Activated naive CD4-positive, alpha-beta T cell treated with anti-CD3 and anti-CD28 coated beads for 36 hours (primary cell): Measurements from ENCODE around the gene DDX24. TPM values are rescaled to one million over a fixed set of nuclear protein-coding genes. Genes with fewer than 3 reads are reported as not detected.
A peak's percentile ranks its signal among the peaks of the same experiment; 100 is the strongest.

Experiments
- CTCF ChIA-PET: fragments of 350-600 bp; sonication (Branson Sonifier 250); formaldehyde crosslinking; loops from one replicate; lab custom pipeline; 2021; ENCODE audit warnings: antibody characterized with exemption; lab: Charles Lee
- DNase-seq: peaks from one replicate; pipeline ENCODE4 v3.0.0-alpha.2; 2020
- H3K27ac Mint-ChIP-seq: one replicate; pipeline ENCODE4 v1.8.0; 2021; ENCODE audit warnings: mild to moderate bottlenecking, mixed read lengths
- H3K27me3 Mint-ChIP-seq: one replicate; pipeline ENCODE4 v1.8.0; 2021; ENCODE audit warnings: low read depth, mixed read lengths
- H3K36me3 Mint-ChIP-seq: one replicate; pipeline ENCODE4 v1.8.0; 2021; ENCODE audit warnings: low read depth, mixed read lengths
- H3K4me1 Mint-ChIP-seq: one replicate; pipeline ENCODE4 v1.8.0; 2021; ENCODE audit warnings: low read depth, mixed read lengths
- H3K4me3 Mint-ChIP-seq: one replicate; pipeline ENCODE4 v1.8.0; 2021; ENCODE audit warnings: mild to moderate bottlenecking, moderate library complexity, mixed read lengths
- H3K9me3 Mint-ChIP-seq: one replicate; pipeline ENCODE4 v1.8.0; 2021; ENCODE audit warnings: mixed read lengths
- intact Hi-C: fragments of 100-400 bp; cut with micrococcal nuclease; formaldehyde crosslinking; loops from one replicate; pipeline ENCODE4 v1.15.1; 2023
- total RNA-seq, 2 experiments: library from RNA; stranded (reverse); gene quantifications; one replicate each; pipeline ENCODE4 v1.2.3, GENCODE V29; 2021

Gene DDX24
- total RNA-seq, 2 experiments from 2014 or later: 190 to 200 TPM

DNA sequence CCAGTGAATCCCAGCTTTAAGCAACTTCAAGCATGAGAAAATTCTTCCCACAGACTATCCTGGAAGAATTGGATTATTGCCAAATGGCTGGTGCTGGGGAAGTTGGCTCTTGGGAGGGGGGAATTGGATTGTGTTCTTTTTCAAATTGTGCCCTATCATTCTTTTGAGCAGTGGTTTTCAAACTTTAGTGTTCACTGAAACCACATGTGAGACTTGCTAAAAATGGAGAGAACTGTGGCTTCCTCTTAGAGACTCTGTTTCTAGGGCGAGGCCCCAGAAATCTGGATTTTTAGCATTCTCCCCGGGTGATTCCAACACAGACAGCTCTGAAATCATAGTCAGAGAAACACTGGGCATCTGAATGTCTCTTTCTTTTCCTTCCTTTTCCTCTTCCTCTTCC is 69.2 kb downstream of the DDX24 start:
- peaks cover 2% of the 10 kb centered on the region for H3K27me3 Mint-ChIP-seq

DNA sequence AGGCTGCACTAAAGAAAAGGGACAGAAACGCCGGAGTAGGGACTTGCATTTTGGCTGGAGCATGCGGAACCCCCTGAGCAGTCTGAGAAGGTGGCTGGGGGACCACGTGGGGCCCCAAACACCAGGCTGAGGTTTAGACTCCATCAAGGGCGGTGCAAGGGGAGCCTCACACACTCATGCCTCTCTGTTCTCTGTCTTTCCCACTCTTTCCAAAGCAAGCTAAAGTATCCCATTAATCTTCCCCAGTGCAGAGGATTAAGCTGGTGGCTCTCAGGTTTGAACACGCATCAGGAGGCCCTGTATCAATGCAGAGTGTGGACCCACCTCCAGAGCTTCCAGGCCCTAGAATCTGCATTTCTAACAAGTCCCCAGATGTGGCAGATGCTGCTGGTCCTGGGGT is 70.4 kb downstream of the DDX24 start:
- no peaks in the 10 kb centered on the region for H3K36me3 Mint-ChIP-seq
- DNase-seq: no peak
- CTCF ChIA-PET: interaction anchor here (0.6 to 5.8 kb wide), 4 partner anchors 10 to 126 kb away, joined by 3 to 33 read pairs (median 8); no protein-coding TSS in a partner anchor
- peaks cover 31% of the 10 kb centered on the region for H3K4me1 Mint-ChIP-seq
- no peaks in the 10 kb centered on the region for H3K9me3 Mint-ChIP-seq
- intact Hi-C loops: no loop called here
- no peak overlapping the region for H3K4me3 Mint-ChIP-seq
- H3K27ac Mint-ChIP-seq: no peak overlapping the region
- peaks cover 2% of the 10 kb centered on the region for H3K27me3 Mint-ChIP-seq

More for the DNA sequence above, 69.2 kb downstream of the DDX24 start:
- no peak overlapping the region for H3K4me3 Mint-ChIP-seq
- H3K27ac Mint-ChIP-seq: no peak overlapping the region
- CTCF ChIA-PET: interaction anchor here (0.7 to 5.8 kb wide), 9 partner anchors 9 to 392 kb away, joined by 3 to 33 read pairs (median 5); no protein-coding TSS in a partner anchor
- no peaks in the 10 kb centered on the region for H3K36me3 Mint-ChIP-seq
- no peak for DNase-seq
- peaks cover 31% of the 10 kb centered on the region for H3K4me1 Mint-ChIP-seq
- no peaks in the 10 kb centered on the region for H3K9me3 Mint-ChIP-seq
- intact Hi-C loops: no loop called here

DNA sequence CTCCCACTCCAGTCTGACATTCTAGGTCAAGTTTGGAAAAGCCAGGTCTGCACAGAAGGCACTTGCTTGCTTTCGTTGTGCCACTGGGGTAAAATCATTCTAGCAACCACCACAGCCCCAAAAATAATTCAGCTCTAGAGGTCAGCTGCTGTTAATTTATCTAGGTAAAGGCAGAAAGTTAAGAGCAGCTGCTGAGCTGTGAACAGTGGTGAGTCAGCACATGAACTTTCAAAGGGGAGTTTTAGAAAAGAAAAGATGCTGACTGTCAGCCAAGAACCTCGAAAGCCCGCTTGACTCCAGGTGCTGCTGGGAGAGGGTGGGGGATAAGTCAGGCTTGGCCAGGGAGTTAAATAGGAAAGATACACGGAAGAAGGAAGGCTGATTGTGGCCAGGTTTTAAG is 71.2 kb downstream of the DDX24 start:
- no peak for DNase-seq
- Mint-ChIP-seq H3K27ac (peak overlapping the region; percentile 10), H3K36me3 (no peaks in the 10 kb centered on the region), H3K4me1 (peaks cover 31% of the 10 kb centered on the region), H3K9me3 (no peaks in the 10 kb centered on the region), H3K27me3 (peaks cover 2% of the 10 kb centered on the region), H3K4me3 (no peak overlapping the region)
- CTCF ChIA-PET: interaction anchor here (1.7 to 5.8 kb wide), 2 partner anchors 9 to 69 kb away, joined by 8 to 33 read pairs; no protein-coding TSS in a partner anchor
- intact Hi-C loops: loop anchor here (10.0 kb wide), 1 partner anchor 355 kb away; no protein-coding TSS in a partner anchor

DNA sequence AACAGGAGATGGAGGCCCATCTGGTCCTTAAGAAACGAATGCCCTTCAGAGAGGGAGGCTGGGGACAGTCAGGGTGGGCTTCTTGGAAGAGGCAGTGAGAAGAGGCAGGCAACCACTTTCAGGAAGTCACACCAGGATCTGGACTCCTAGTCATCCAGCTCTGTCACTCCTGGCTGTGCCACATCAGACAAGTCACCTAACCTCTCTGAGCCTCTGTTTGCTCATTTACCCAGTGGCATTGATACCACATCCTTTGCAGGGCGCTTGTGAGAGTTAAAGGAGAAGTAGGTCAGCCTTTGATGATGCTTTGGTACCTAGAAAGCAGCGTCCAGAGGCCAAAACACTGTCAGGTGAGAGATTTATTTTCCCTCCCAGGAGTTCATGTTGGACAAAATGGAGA is 72.8 kb downstream of the DDX24 start:
- no peak for DNase-seq
- H3K27ac Mint-ChIP-seq: no peak overlapping the region
- intact Hi-C loops: loop anchor here (10.0 kb wide), 1 partner anchor 353 kb away; no protein-coding TSS in a partner anchor
- H3K4me1 Mint-ChIP-seq: peaks cover 31% of the 10 kb centered on the region
- CTCF ChIA-PET: interaction anchor here (0.5 to 5.8 kb wide), 2 partner anchors 67 to 123 kb away, joined by 3 to 33 read pairs; no protein-coding TSS in a partner anchor
- no peaks in the 10 kb centered on the region for H3K36me3 Mint-ChIP-seq
- peaks cover 2% of the 10 kb centered on the region for H3K27me3 Mint-ChIP-seq
- no peak overlapping the region for H3K4me3 Mint-ChIP-seq
- H3K9me3 Mint-ChIP-seq: no peaks in the 10 kb centered on the region

DNA sequence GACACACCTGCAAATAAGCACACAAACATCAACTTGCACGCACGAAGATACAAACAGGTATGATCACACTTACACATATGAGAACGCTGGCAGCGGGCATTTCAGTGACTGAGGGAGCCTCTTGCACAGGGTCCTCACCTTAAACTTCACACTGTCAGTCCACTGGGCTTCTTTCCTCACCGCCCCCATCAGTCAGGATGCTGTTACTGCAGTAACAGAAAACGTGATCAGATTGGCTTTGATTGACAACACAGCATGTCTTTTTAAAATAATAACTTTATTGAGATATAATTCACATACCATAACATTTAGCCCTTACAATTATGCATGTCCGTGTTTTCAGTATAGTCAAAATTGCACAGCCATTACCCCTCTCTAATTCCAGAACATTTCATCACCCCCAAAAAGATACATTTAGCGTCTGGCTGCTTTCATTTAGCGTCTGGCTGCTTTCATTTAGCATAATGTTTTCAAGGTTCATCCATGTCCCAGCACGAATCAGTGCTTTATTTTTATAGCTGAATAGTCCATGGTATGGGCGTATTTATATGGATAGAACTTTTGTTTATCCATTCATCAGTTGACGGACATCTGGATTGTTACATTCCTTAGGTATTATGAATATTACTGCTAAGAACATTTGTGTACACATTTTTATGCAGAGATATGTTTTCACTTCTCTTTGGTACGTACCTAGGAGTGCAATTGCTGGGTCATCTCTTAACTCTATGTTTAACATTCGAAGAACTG is 75.5 kb downstream of the DDX24 start:
- no peaks in the 10 kb centered on the region for H3K36me3 Mint-ChIP-seq
- peaks cover 26% of the 10 kb centered on the region for H3K4me1 Mint-ChIP-seq
- no peak overlapping the region for H3K4me3 Mint-ChIP-seq
- H3K27me3 Mint-ChIP-seq: peaks cover 2% of the 10 kb centered on the region
- no peak for DNase-seq
- H3K9me3 Mint-ChIP-seq: no peaks in the 10 kb centered on the region
- CTCF ChIA-PET: interaction anchor here (0.6 to 15.7 kb wide), 8 partner anchors 9 to 96 kb away, joined by 3 to 384 read pairs (median 4); partner anchors contain the start of gene CCDC197
- no peak overlapping the region for H3K27ac Mint-ChIP-seq
- intact Hi-C loops: loop anchor here (10.0 kb wide), 1 partner anchor 351 kb away; no protein-coding TSS in a partner anchor

DNA sequence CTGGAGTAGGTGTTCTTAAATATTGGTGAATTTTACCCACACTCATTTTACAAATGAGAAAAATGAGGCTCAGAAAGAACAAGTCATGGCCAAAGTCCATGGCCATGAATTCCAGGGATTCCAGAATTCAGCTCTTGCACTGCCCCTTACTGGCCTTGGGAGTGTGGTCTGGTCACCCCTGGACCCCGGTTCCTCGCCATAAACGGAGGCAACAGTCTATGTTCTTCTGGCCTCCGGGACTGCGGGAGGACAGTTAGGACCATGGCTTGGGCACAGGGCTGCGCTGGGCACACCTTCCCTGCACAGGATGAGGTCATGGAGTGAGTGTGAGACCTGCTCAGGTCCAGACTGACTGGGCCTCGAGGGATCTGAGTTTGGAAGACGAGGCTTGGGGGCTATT is 77.0 kb downstream of the DDX24 start:
- intact Hi-C loops: loop anchor here (10.0 kb wide), 1 partner anchor 349 kb away; no protein-coding TSS in a partner anchor
- Mint-ChIP-seq H3K27ac (no peak overlapping the region), H3K4me1 (peaks cover 15% of the 10 kb centered on the region), H3K9me3 (no peaks in the 10 kb centered on the region), H3K4me3 (no peak overlapping the region), H3K36me3 (no peaks in the 10 kb centered on the region), H3K27me3 (no peaks in the 10 kb centered on the region)
- DNase-seq: no peak
- CTCF ChIA-PET: interaction anchor here (0.6 to 15.7 kb wide), 9 partner anchors 7 to 71 kb away, joined by 3 to 384 read pairs (median 4); partner anchors contain the start of gene CCDC197

DNA sequence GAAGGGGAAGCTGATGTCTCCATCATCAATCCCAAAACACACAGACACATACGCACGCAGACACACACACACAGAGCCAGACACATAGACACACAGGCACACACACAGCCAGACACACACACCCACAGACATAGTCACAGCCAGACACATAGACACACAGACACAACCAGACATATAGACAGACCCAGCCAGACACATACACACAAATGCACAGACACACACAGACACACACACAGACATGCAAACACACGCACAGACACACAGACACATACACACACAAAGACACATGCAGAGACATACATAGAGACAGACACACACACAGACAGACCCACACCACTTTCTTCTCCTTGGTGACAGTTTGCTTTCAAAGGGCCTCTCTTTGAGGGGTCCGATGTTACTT is 77.6 kb downstream of the DDX24 start:
- intact Hi-C loops: loop anchor here (10.0 kb wide), 1 partner anchor 349 kb away; no protein-coding TSS in a partner anchor
- no peaks in the 10 kb centered on the region for H3K27me3 Mint-ChIP-seq

DNA sequence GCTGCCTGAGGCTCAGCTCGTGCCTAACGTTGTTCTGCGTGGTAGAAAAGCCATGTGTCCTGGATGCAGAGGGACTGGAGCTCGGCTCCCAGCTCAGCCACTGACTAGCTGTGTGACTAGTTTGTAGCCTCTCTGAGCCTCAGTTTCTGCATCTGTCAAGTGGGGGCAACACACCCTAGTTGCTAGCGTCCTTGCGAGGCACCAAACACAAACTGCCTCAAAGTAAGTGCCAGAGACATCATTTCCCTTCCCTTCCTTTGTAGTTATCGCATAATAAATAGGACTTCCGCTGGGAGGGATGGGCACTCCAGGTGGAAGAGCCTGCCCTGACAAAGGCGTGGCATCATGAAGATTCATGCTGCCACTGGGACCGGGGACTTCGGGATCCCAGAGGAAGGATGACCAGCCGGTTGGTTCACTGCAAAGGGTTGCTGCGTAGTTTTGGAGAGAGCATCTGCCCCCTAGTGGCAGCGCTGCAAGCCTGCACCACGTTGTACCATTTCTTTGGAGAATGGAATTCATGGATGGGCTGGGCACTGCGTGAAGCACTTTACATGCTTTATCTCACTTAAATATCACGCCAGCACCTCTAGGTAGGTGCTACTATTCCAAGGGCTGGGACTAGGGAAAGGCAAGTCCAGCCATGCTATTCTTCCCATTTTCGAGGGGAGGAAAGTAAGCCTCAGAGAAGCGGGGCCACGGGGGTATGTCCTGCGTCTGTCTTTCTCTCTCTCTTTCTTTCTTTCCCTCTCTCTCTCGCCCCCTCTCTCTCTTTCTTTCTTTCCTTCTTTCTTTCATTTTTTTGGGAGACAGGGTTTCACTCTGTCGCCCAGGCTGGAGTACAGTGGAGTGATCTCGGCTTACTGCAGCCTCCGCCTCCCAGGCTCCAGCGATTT is 79.3 kb downstream of the DDX24 start:
- H3K27ac Mint-ChIP-seq: no peak overlapping the region
- no peak overlapping the region for H3K4me3 Mint-ChIP-seq

More for the DNA sequence above, 77.6 kb downstream of the DDX24 start:
- Mint-ChIP-seq H3K9me3 (no peaks in the 10 kb centered on the region), H3K36me3 (no peaks in the 10 kb centered on the region), H3K4me1 (peaks cover 14% of the 10 kb centered on the region), H3K4me3 (no peak overlapping the region), H3K27ac (no peak overlapping the region)
- DNase-seq: no peak
- CTCF ChIA-PET: interaction anchor here (1.3 to 15.7 kb wide), 5 partner anchors 8 to 64 kb away, joined by 4 to 384 read pairs (median 5); no protein-coding TSS in a partner anchor

DNA sequence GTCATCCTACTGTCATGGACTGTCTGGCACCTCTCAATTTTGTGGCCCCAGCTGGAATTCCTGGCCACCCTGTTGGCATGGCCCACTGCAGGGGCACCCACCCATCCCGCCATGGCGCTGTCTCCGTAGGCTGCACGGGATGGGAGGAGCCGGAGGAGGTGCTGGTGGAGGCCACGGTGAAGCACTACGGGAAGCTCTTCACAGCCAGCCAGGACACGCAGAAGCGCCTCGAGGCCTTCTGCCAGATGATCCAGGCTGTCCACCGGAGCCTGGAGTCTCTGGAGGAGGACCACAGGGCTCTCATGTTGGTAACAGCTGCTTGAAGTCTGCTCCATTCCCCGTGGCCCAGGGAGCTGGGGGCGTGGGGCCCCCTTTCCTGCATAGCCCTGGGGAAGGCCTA is 80.0 kb downstream of the DDX24 start:
- Mint-ChIP-seq H3K27me3 (no peaks in the 10 kb centered on the region), H3K4me1 (peaks cover 19% of the 10 kb centered on the region), H3K36me3 (no peaks in the 10 kb centered on the region), H3K9me3 (no peaks in the 10 kb centered on the region), H3K4me3 (no peak overlapping the region), H3K27ac (no peak overlapping the region)
- no peak for DNase-seq
- CTCF ChIA-PET: interaction anchor here (0.9 to 15.7 kb wide), 16 partner anchors 8 to 139 kb away, joined by 3 to 384 read pairs (median 8); no protein-coding TSS in a partner anchor
- intact Hi-C loops: loop anchor here (1.0 to 10.0 kb wide), 4 partner anchors 23 to 346 kb away; no protein-coding TSS in a partner anchor

More for the DNA sequence above, 79.3 kb downstream of the DDX24 start:
- CTCF ChIA-PET: interaction anchor here (0.7 to 15.7 kb wide), 19 partner anchors 8 to 139 kb away, joined by 3 to 384 read pairs (median 8); no protein-coding TSS in a partner anchor
- Mint-ChIP-seq H3K4me1 (peaks cover 17% of the 10 kb centered on the region), H3K9me3 (no peaks in the 10 kb centered on the region), H3K36me3 (no peaks in the 10 kb centered on the region), H3K27me3 (no peaks in the 10 kb centered on the region)
- DNase-seq: peak; percentile 71
- intact Hi-C loops: loop anchor here (1.0 to 10.0 kb wide), 4 partner anchors 23 to 347 kb away; no protein-coding TSS in a partner anchor

DNA sequence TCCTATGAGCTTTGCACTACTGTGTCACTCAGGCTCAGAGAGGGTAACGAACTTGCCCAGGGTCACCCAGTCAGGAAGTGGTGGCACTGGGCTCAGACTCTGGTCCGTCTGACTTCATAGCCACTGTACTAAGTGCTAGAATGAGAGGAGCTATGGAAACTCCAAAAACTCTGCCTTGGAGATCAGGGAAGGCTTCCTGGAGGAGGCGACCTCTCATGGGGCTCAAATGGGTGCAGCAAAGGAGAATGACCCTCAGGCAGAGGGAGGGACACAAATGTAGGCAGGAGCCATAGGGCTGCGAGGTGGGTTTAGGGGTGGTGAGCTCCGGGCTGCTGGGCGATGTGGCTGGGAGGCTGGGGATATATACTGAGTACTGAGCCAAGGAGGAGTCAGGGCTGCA is 80.7 kb downstream of the DDX24 start:
- intact Hi-C loops: loop anchor here (10.0 kb wide), 1 partner anchor 345 kb away; no protein-coding TSS in a partner anchor

DNA sequence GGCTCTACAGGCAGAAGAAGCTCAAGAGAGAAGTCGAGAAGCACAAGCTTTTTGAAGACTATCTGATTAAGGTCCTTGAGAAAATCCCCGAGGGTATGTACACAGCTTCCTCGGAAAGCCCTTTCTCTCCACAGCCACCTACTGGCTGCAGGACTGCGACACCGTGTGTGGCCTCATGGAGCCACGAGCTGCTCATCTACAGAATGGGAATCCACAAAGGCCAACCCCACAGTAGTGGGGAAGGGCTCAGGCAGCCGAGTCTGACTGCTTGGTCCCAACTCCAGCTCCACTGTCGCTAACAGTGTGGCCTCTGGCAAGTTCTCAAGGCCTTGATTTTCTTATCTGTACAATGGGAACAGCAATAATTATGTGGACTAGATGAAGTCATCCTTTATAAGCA is 81.4 kb downstream of the DDX24 start:
- H3K4me1 Mint-ChIP-seq: peaks cover 29% of the 10 kb centered on the region
- DNase-seq: no peak
- intact Hi-C loops: no loop called here
- no peaks in the 10 kb centered on the region for H3K9me3 Mint-ChIP-seq
- no peaks in the 10 kb centered on the region for H3K36me3 Mint-ChIP-seq
- no peak overlapping the region for H3K4me3 Mint-ChIP-seq
- no peaks in the 10 kb centered on the region for H3K27me3 Mint-ChIP-seq
- no peak overlapping the region for H3K27ac Mint-ChIP-seq
- CTCF ChIA-PET: interaction anchor here (0.9 to 15.7 kb wide), 10 partner anchors 8 to 195 kb away, joined by 3 to 384 read pairs (median 6); no protein-coding TSS in a partner anchor

More for the DNA sequence above, 80.7 kb downstream of the DDX24 start:
- no peaks in the 10 kb centered on the region for H3K9me3 Mint-ChIP-seq
- H3K27me3 Mint-ChIP-seq: no peaks in the 10 kb centered on the region
- no peak overlapping the region for H3K4me3 Mint-ChIP-seq
- CTCF ChIA-PET: interaction anchor here (1.3 to 15.7 kb wide), 11 partner anchors 9 to 132 kb away, joined by 3 to 384 read pairs (median 9); no protein-coding TSS in a partner anchor
- no peak overlapping the region for H3K27ac Mint-ChIP-seq
- H3K36me3 Mint-ChIP-seq: no peaks in the 10 kb centered on the region
- H3K4me1 Mint-ChIP-seq: peaks cover 25% of the 10 kb centered on the region
- no peak for DNase-seq
